Measurements from ENCODE around the gene WDFY4. TPM values are rescaled to one million over a fixed set of nuclear protein-coding genes. Genes with fewer than 3 reads are reported as not detected.

WDFY4 gene
- total and polyA plus RNA-seq, 2 donors (not counting 3 experiments of a cell fraction or from before 2014, with no cell fraction given): 10.1 to 10.2 TPM

- no peaks in the 10 kb centered on the region for H3K9me3 ChIP-seq (replicated peaks; ENCODE audit: control insufficient read depth, insufficient read depth, low read length)
- DNase-seq (ENCODE audit: low read depth, low spot score) (no peak), FAIRE-seq (no peak)
- intact Hi-C loops (cut with micrococcal nuclease) (no loop called here), dilution Hi-C loops (cut with MboI; ENCODE audit: extremely low pct_ligation_motif_present, low sequenced_read_pairs) (no loop called here)
- POLR2A ChIA-PET: no interaction called here
- no peak overlapping the region for H3K9ac ChIP-seq (replicated peaks; ENCODE audit: extremely low read depth, insufficient read depth, low read length)
- H4K20me1 ChIP-seq (replicated peaks; ENCODE audit: control insufficient read depth, extremely low read depth, insufficient read depth, low read length): no peaks in the 10 kb centered on the region
- no peaks in the 10 kb centered on the region for H3K36me3 ChIP-seq (ENCODE audit: control insufficient read depth in 2 of 2, extremely low read depth in 1 of 2, insufficient read depth in 2 of 2, low read length in 2 of 2)
- TF ChIP-seq EZH2 (IDR thresholded peaks at IDR 0.05; ENCODE audit: borderline replicate concordance, low read depth, low read length, severe bottlenecking): no peak
- no peak for TF ChIP-seq MAX (IDR thresholded peaks at IDR 0.05; ENCODE audit: insufficient read depth, insufficient read length)
- no peak for TF ChIP-seq JUN (IDR thresholded peaks at IDR 0.05; ENCODE audit: borderline replicate concordance, insufficient read depth, insufficient read length, low read depth)
- TF ChIP-seq POLR2A (IDR thresholded peaks at IDR 0.05; ENCODE audit: low read depth, low read length): no peak
- TF ChIP-seq POLR2AphosphoS5 (IDR thresholded peaks at IDR 0.05; ENCODE audit: insufficient read depth, low read depth, low read length): no peak
- TF ChIP-seq CTCF (IDR thresholded peaks at IDR 0.05; ENCODE audit: extremely low read depth in 1 of 2, insufficient read depth in 1 of 2, low read depth in 1 of 2, low read length in 2 of 2): no peak
- no peak for TF ChIP-seq GATA2 (IDR thresholded peaks at IDR 0.05; ENCODE audit: insufficient read depth, insufficient read length, low read depth, low read length)
- TF ChIP-seq FOS (IDR thresholded peaks at IDR 0.05; ENCODE audit: borderline replicate concordance, insufficient read depth, low read length): no peak
- TF ChIP-seq MYC (IDR thresholded peaks at IDR 0.05; ENCODE audit: low read depth, low read length): no peak
- no peak overlapping the region for H2AFZ ChIP-seq (ENCODE audit: low read depth, low read length)
- H3K27ac ChIP-seq (ENCODE audit: insufficient read depth, low read depth, low read length): no peak overlapping the region
- no peaks in the 10 kb centered on the region for H3K4me1 ChIP-seq (ENCODE audit: control insufficient read depth, extremely low read depth, insufficient read depth, low read length)
- CTCF ChIA-PET: no interaction called here
- H3K4me2 ChIP-seq (ENCODE audit: insufficient read depth, low read length): no peak overlapping the region
- H3K9me1 ChIP-seq (replicated peaks; ENCODE audit: control insufficient read depth, extremely low read depth, insufficient read depth, low read length): no peaks in the 10 kb centered on the region
- no peaks in the 10 kb centered on the region for H3K27me3 ChIP-seq (ENCODE audit: control insufficient read depth in 2 of 2, insufficient read depth in 2 of 2, low read length in 2 of 2)
- no TSS peak for BruUV-seq (replicated peaks)
- no peak overlapping the region for H3K4me3 ChIP-seq (replicated peaks in 1 of 3; ENCODE audit: insufficient read depth in 1 of 3, low read depth in 1 of 3, low read length in 3 of 3)
- no peaks in the 10 kb centered on the region for H3K79me2 ChIP-seq (ENCODE audit: control insufficient read depth, insufficient read depth, low read length)
These were observed 59.9 kb downstream of the WDFY4 start for GRCh38 chr10:48744587-48744986.
